Esophagus squamous epithelium (tissue), 5 donors: ENCODE results near the gene CACNG4. TPM values are rescaled to one million over a fixed set of nuclear protein-coding genes. Genes with fewer than 3 reads are reported as not detected.
A peak's percentile ranks its signal among the peaks of the same experiment; 100 is the strongest.

ENCODE experiments used
- DNase-seq: peaks from one replicate; lab custom pipeline; 2025; lab: John Stamatoyannopoulos, UW
- H3K27ac ChIP-seq, 4 donors: fragments of 200-600 bp; sonication (generic); one replicate each; pipeline ENCODE4 v1.5.1; 2016 to 2019; ENCODE audit warnings: mild to moderate bottlenecking in 1 of 4
- H3K27me3 ChIP-seq, 4 donors: fragments of 200-600 bp; sonication (generic); 1 replicate in 3 of 4; 2 replicates in 1 of 4; pipeline versions ENCODE4 v1.5.1 to v1.6.0; 2017 to 2021; ENCODE audit warnings: antibody characterized with exemption in 1 of 4
- H3K36me3 ChIP-seq, 3 donors: fragments of 200-600 bp; sonication (generic); one replicate each; pipeline ENCODE4 v1.5.1; 2016 to 2019
- H3K4me1 ChIP-seq, 3 donors: fragments of 200-600 bp; sonication (generic); one replicate each; pipeline ENCODE4 v1.5.1; 2017 to 2019
- H3K4me3 ChIP-seq, 4 donors: fragments of 200-600 bp; sonication (generic); 1 replicate in 3 of 4; 2 replicates in 1 of 4; pipeline ENCODE4 v1.5.1; 2016 to 2019; ENCODE audit warnings: mild to moderate bottlenecking in 2 of 4, moderate library complexity in 1 of 4
- H3K9me3 ChIP-seq, 3 donors: fragments of 200-600 bp; sonication (generic); one replicate each; pipeline ENCODE4 v1.5.1; 2016 to 2019
- CTCF ChIP-seq, 6 experiments: fragments of 450-650 bp in 4 of 6; fragments of 200-600 bp in 2 of 6; sonication (generic) in 2 of 6; IDR thresholded peaks; one replicate each; pipeline ENCODE4 v1.5.1; 2016 to 2019; ENCODE audit warnings: antibody characterized with exemption in 6 of 6, mild to moderate bottlenecking in 4 of 6, moderate library complexity in 4 of 6
- POLR2A ChIP-seq, 4 donors: fragments of 450-650 bp; IDR thresholded peaks; one replicate each; pipeline ENCODE4 v1.6.1; 2017; ENCODE audit warnings: antibody characterized with exemption in 4 of 4, mild to moderate bottlenecking in 4 of 4, moderate library complexity in 3 of 4
- WGBS, 2 donors: methylation state at CpG; one replicate each; pipeline ENCODE4 v1.1.5; 2018; 5-methylcytosine and 5-hydroxymethylcytosine counted together
- intact Hi-C: fragments of 100-400 bp; cut with DNase I; formaldehyde crosslinking; loops from one replicate; pipeline ENCODE4 v1.15.0; 2022
- total RNA-seq, 4 donors: library from RNA; depleted of rRNA; stranded (reverse); fragments of >200 nt; gene quantifications; one replicate each; pipeline ENCODE4 v1.1.0, GENCODE V29; 2016
- donor health status: DM: yes; HTN: yes; CAD: no.

Gene CACNG4
- total RNA-seq, 4 donors from 2014 or later: 0.08 to 0.38 (median 0.31) TPM; not detected in 1

- TF ChIP-seq POLR2A (IDR thresholded peaks at IDR 0.05) (no peak), CTCF (IDR thresholded peaks at IDR 0.05) (no peak)
- intact Hi-C loops: no loop called here
- no peak for DNase-seq
- no peak overlapping the region for H3K27ac ChIP-seq
- peaks cover 0 to 40% (median 11%) of the 10 kb centered on the region in 3 donors for H3K4me1 ChIP-seq
- H3K36me3 ChIP-seq: no peaks in the 10 kb centered on the region
- WGBS, 2 donors: 41 to 79% methylated on average over 4 to 6 of the region's 6 CpGs
- H3K4me3 ChIP-seq: no peak overlapping the region
- peaks cover 0 to 56% (median 0%) of the 10 kb centered on the region in 4 donors for H3K27me3 ChIP-seq
- no peaks in the 10 kb centered on the region for H3K9me3 ChIP-seq
Measured at GRCh38 chr17:66947311-66947710, 17.2 kb upstream of the CACNG4 start.

DNA sequence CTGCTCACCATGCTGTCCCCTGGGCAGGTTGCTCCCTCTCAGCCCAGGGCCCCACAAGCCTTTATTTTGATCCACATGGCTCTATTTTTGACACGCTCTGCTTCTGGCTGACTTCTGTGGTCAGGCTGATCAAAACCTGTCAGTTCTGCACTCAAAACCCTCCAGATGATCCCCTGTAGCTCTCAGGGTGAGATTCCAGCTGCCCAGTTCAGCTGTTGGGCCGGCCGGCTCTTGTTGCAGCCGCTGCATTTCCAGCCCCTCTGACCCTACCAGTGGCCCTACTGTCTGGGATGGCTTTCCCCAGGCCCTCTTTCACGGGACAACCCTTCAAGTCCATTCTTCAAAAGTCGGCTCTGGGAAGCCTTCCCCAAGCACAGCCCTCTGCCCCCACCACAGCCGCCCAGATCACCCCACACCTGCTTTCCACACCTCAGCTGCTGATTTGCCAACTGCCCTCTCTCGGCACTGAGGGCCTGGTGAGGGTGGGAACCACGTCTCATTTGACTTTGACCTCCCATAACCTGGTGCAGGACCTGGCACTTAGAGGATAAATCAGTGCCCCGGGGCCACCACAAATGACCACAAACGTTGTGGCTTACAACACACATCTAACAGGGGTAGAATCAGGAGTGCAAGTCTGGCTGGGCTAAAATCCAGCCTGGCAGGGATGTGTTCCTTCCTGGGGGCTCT lies 16.3 kb upstream of the CACNG4 start:
- 62 to 82% methylated on average over 2 to 7 of the region's 11 CpGs for whole genome bisulfite sequencing, 2 donors
- DNase-seq: no peak

DNA sequence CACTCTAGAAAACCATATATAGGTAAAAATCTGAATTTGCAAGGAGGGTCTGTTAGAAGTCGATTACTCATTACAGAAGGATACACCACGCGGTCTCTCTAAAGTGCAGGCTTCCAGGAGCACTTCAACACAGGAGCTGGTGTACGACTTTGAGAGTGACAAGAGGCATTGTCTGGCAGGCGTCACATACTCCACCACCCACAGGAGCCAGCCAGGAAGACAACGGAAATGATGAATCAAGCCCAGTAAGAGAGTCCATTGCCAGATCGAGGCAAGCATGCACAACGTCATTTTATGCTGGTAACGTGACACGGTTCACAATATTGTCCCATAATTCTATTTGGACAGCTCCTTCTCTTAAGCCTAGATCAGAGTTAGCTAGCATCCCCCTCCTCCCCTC lies 15.0 kb upstream of the CACNG4 start:
- H3K4me1 ChIP-seq: peaks cover 4 to 49% (median 16%) of the 10 kb centered on the region in 3 donors
- H3K36me3 ChIP-seq: no peaks in the 10 kb centered on the region
- no peak for DNase-seq
- WGBS, 2 donors: 59 to 69% methylated on average over 10 of the region's 10 CpGs
- H3K27me3 ChIP-seq: peaks cover 0 to 55% (median 0%) of the 10 kb centered on the region in 4 donors
- no peak overlapping the region for H3K4me3 ChIP-seq
- intact Hi-C loops: no loop called here
- H3K9me3 ChIP-seq: no peaks in the 10 kb centered on the region
- TF ChIP-seq CTCF (IDR thresholded peaks at IDR 0.05): no peak
- no peak for TF ChIP-seq POLR2A (IDR thresholded peaks at IDR 0.05)
- no peak overlapping the region for H3K27ac ChIP-seq

More for the DNA sequence above, 16.3 kb upstream of the CACNG4 start:
- no peaks in the 10 kb centered on the region for H3K36me3 ChIP-seq
- H3K27ac ChIP-seq: no peak overlapping the region
- no peaks in the 10 kb centered on the region for H3K9me3 ChIP-seq
- no peak overlapping the region for H3K4me3 ChIP-seq
- intact Hi-C loops: no loop called here
- peaks cover 4 to 49% (median 16%) of the 10 kb centered on the region in 3 donors for H3K4me1 ChIP-seq
- TF ChIP-seq POLR2A (IDR thresholded peaks at IDR 0.05): no peak
- TF ChIP-seq CTCF (IDR thresholded peaks at IDR 0.05): no peak
- peaks cover 0 to 49% (median 0%) of the 10 kb centered on the region in 4 donors for H3K27me3 ChIP-seq

DNA sequence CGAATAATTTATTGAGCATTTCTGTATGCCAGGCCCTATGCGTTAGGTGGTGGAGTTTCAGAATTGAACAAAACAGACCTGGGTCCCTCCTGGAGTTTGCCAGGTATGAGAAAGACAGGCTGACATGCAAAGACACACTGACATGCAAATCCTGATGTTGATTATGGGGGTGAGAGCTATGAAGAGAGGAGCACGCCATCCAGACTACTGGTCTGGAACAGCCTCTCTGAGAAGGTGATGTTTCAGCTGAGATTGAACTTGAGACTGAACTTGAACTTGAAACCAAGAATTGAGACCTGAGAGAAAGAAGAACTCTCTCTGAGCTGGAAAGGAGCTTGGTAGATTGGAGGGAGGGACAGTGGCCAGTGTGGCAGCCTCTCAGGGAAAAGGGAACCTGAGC lies 14.2 kb upstream of the CACNG4 start:
- Histone ChIP-seq H3K4me3 (no peak overlapping the region), H3K27me3 (peaks cover 0 to 53% (median 0%) of the 10 kb centered on the region in 4 donors), H3K9me3 (no peaks in the 10 kb centered on the region), H3K36me3 (no peaks in the 10 kb centered on the region), H3K4me1 (peaks cover 4 to 41% (median 16%) of the 10 kb centered on the region in 3 donors), H3K27ac (no peak overlapping the region)
- intact Hi-C loops: no loop called here
- TF ChIP-seq POLR2A (IDR thresholded peaks at IDR 0.05) (no peak), CTCF (IDR thresholded peaks at IDR 0.05) (no peak)
- DNase-seq: no peak
- 89 to 97% methylated on average over 3 of the region's 3 CpGs for WGBS, 2 donors

DNA sequence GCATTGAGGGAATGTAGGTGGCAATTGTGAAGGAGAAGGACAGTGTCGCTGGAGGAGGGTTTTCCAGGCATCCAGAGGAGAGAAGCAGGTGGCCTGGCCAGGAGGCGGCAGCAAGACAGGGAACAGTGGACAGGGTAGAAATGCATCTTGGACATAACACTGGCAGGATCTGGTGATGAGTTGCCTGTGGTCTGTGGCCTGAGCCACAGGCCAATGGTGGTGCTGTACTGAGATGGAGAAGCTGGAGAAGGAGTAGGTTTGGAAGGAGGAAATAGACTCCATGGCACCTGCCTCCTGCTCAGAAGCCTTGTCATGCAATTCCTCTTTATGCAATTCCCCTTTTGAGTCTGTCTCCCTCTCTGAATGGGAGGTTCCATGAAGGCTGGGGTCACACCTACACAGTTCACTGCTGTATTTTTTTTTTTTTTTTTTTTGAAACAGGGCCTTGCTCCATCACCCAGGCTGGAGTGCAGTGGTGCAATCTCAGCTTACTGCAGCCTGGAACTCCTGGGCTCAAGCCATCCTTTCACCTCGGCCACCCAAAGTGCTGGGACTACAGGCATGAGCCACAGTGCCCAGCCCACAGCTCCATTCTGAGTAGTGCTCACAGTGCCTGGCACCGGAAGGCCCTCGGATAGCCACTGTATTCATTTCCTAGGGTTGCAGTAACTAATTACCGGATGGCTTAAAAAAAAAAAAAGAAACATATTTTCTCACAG lies 13.5 kb upstream of the CACNG4 start:
- peaks cover 0 to 46% (median 0%) of the 10 kb centered on the region in 4 donors for H3K27me3 ChIP-seq
- no peak overlapping the region for H3K4me3 ChIP-seq
- H3K27ac ChIP-seq: peak overlapping the region in 1 of 4 donors; percentile 61
- WGBS, 2 donors: 56 to 97% methylated on average over 3 to 6 of the region's 6 CpGs
- no peak for TF ChIP-seq POLR2A (IDR thresholded peaks at IDR 0.05)
- no peak for TF ChIP-seq CTCF (IDR thresholded peaks at IDR 0.05)
- intact Hi-C loops: no loop called here
- no peaks in the 10 kb centered on the region for H3K36me3 ChIP-seq
- peaks cover 4 to 36% (median 16%) of the 10 kb centered on the region in 3 donors for H3K4me1 ChIP-seq
- no peak for DNase-seq
- H3K9me3 ChIP-seq: no peaks in the 10 kb centered on the region
